H1 (cell line): Measurements from ENCODE around the gene SLC25A26. TPM values are rescaled to one million over a fixed set of nuclear protein-coding genes. Genes with fewer than 3 reads are reported as not detected.

Experiments
- CHD2 ChIP-seq: IDR thresholded peaks from 2 replicates; pipeline ENCODE4 v1.6.1; 2012; ENCODE audit warnings: low read length, improper control_type of control experiment
- TEAD4 ChIP-seq: IDR thresholded peaks from 2 replicates; pipeline ENCODE4 v1.6.1; 2012; ENCODE audit warnings: low read depth, low read length, inconsistent platforms, mixed read lengths
- polyA plus RNA-seq, 7 experiments: library from polyadenylated mRNA; depleted of rRNA in 3 of 7; stranded (reverse) in 5 of 7; unstranded in 2 of 7; fragments of >200 nt in 5 of 7; fragments of 200-250 nt in 2 of 7; gene quantifications; 1 replicate in 5 of 7; 2 replicates in 1 of 7; 4 replicates in 1 of 7; pipeline versions ENCODE4 v1.2.1 to v1.2.3, GENCODE V29; 2011 to 2013; ENCODE audit warnings: missing spikeins in 2 of 7, mixed read lengths in 2 of 7
- total RNA-seq: library from RNA; stranded (reverse); fragmentation: NEBNext Ultra II Directional; extraction: Animal tissue kit (Norgen Biotek cat#: 25700); gene quantifications from 2 replicates; pipeline ENCODE4 v1.2.1, GENCODE V29; 2021

The SLC25A26 gene
- total and polyA plus RNA-seq, 2 of the 8 experiments (the other 6 are each of a cell fraction or from before 2014, with no cell fraction given), result 30.0 to 37.0 TPM

DNA sequence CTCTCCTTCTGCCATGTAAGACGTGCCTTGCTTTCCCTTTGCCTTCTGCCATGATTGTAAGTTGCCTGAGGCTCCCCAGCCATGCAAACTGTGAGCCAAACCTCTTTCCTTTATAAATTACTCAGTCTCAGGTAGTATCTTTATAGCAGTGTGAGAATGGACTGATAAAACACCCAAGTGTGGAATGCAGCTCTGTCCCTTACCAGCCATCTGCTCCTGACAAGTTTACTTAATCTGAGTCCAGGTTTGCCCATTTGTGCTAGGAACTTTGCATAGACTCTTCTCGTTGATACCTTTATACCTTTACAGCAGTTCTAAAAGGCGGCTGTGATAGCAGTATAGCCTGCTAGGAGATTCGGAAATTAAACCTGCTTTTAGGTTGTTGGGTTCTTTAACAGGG lies 48.1 kb downstream of the SLC25A26 start (continued):
- TF ChIP-seq CHD2, result no peak
- TF ChIP-seq TEAD4, result no peak
